Measurements from ENCODE around the gene UPP1.
A peak's percentile ranks its signal among the peaks of the same experiment; 100 is the strongest.

UPP1 gene

GRCh38 chr7:48108959-48109847 is 20.1 kb downstream of the UPP1 start:
- TF ChIP-seq CTCF (IDR thresholded peaks at IDR 0.05; ENCODE audit: insufficient read depth, missing control alignments), result no peak
- DNase-seq (ENCODE audit: insufficient read length, low spot score) (no peak), FAIRE-seq (no peak)

GRCh38 chr7:48109848-48110663 is 21.0 kb downstream of the UPP1 start:
- TF ChIP-seq CTCF (IDR thresholded peaks at IDR 0.05; ENCODE audit: insufficient read depth, missing control alignments), result peak; percentile 89
- FAIRE-seq, result peak; percentile 44
- DNase-seq (ENCODE audit: insufficient read length, low spot score), result peak; percentile 34

- no peak for TF ChIP-seq CTCF (IDR thresholded peaks at IDR 0.05; ENCODE audit: insufficient read depth, missing control alignments)
- no peak for FAIRE-seq
- DNase-seq (ENCODE audit: insufficient read length, low spot score), result no peak
Observed at GRCh38 chr7:48110868-48111267, 21.8 kb downstream of the UPP1 start.

GRCh38 chr7:48111596-48111995 is 22.5 kb downstream of the UPP1 start:
- TF ChIP-seq CTCF (IDR thresholded peaks at IDR 0.05; ENCODE audit: insufficient read depth, missing control alignments), result no peak
- no peak for FAIRE-seq
- DNase-seq (ENCODE audit: insufficient read length, low spot score), result no peak

GRCh38 chr7:48112401-48113165 is 23.5 kb downstream of the UPP1 start:
- no peak for TF ChIP-seq CTCF (IDR thresholded peaks at IDR 0.05; ENCODE audit: insufficient read depth, missing control alignments)
- DNase-seq (ENCODE audit: insufficient read length, low spot score) (no peak), FAIRE-seq (no peak)

GRCh38 chr7:48113275-48113674 is 24.2 kb downstream of the UPP1 start:
- no peak for TF ChIP-seq CTCF (IDR thresholded peaks at IDR 0.05; ENCODE audit: insufficient read depth, missing control alignments)
- DNase-seq (ENCODE audit: insufficient read length, low spot score), result no peak
- FAIRE-seq, result no peak

All from D721Med (cell line).